ENCODE results near the gene TMEM258. TPM values are rescaled to one million over a fixed set of nuclear protein-coding genes. Genes with fewer than 3 reads are reported as not detected.

Gene TMEM258
- total and polyA plus RNA-seq, 9 of the 15 experiments (the other 6 are each of a cell fraction or from before 2014, with no cell fraction given), result 97.2 to 856 (median 231) TPM

DNA sequence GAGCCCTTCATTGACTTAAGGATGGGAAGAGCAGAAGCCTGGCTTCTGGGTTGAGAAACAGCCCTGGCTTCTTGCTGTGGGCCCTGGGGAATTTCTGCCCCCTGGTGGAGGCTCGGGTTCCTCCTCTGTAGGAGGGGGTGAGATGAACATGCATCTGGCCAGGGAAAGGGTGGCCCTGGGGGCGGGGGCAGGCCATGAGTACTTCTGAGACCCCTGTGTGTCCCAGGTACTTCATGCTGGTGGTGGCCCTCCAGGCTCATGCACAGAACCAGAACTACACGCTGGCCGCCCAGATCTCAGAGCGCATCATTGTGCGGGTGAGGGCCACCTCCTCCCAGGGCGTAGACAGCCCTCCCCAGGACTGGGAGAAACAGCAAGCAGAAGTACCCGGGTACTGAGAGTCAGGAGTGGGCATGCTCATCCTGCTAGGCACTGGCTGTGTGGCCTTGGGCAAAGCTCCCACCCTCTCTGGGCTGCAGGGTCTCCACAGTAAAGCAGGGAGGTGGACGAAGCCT is 15.8 kb downstream of the TMEM258 start (continued):
- TF ChIP-seq ATF1 (CRISPR knock-in tag; IDR thresholded peaks at IDR 0.05) (no peak), ATF1 (tag; IDR thresholded peaks at IDR 0.05) (no peak), SLC30A9 (CRISPR knock-in tag; IDR thresholded peaks at IDR 0.05) (no peak), POLR2G (IDR thresholded peaks at IDR 0.05; ENCODE audit: low read depth, low read length) (no peak; the same call in none of the 2 replicates), PHB (CRISPR knock-in tag; IDR thresholded peaks at IDR 0.05) (no peak), CBX8 (IDR thresholded peaks at IDR 0.05; ENCODE audit: borderline replicate concordance, extremely low read depth, low read depth, low read length, poor library complexity, severe bottlenecking) (no peak), ZNF717 (CRISPR knock-in tag; IDR thresholded peaks at IDR 0.05) (no peak), TBL1XR1 (IDR thresholded peaks at IDR 0.05; ENCODE audit: low read length in 2 of 2) (peak in 1 of 2 experiments; percentile 48; a peak in 1 of 4 replicates), FOXP1 (CRISPR knock-in tag; IDR thresholded peaks at IDR 0.05) (no peak), XRCC5 (IDR thresholded peaks at IDR 0.05; ENCODE audit: low read depth, low read length) (0 out of 2 replicates have a peak, but pooled peaks have one; percentile 63), ARID2 (IDR thresholded peaks at IDR 0.05) (0 out of 2 replicates have a peak, but pooled peaks have one; percentile 37), ZKSCAN8 (CRISPR knock-in tag; IDR thresholded peaks at IDR 0.05) (no peak), CEBPB (tag; IDR thresholded peaks at IDR 0.05) (peak; percentile 68), CBX1 (IDR thresholded peaks at IDR 0.05; ENCODE audit: low read depth) (0 out of 2 replicates have a peak, but pooled peaks have one; percentile 14), FOXA1 (IDR thresholded peaks at IDR 0.05; ENCODE audit: borderline replicate concordance) (no peak), ZMIZ1 (IDR thresholded peaks at IDR 0.05; ENCODE audit: low read depth in 2 of 2, low read length in 2 of 2) (0 out of 4 replicates have a peak, but pooled peaks of 1 of the 2 experiments have one; percentile 34), CBFA2T3 (IDR thresholded peaks at IDR 0.05) (no peak), NFXL1 (CRISPR knock-in tag; IDR thresholded peaks at IDR 0.05) (no peak)
- TF ChIP-seq, protein P1, sequence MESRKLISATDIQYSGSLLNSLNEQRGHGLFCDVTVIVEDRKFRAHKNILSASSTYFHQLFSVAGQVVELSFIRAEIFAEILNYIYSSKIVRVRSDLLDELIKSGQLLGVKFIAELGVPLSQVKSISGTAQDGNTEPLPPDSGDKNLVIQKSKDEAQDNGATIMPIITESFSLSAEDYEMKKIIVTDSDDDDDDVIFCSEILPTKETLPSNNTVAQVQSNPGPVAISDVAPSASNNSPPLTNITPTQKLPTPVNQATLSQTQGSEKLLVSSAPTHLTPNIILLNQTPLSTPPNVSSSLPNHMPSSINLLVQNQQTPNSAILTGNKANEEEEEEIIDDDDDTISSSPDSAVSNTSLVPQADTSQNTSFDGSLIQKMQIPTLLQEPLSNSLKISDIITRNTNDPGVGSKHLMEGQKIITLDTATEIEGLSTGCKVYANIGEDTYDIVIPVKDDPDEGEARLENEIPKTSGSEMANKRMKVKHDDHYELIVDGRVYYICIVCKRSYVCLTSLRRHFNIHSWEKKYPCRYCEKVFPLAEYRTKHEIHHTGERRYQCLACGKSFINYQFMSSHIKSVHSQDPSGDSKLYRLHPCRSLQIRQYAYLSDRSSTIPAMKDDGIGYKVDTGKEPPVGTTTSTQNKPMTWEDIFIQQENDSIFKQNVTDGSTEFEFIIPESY (CRISPR knock-in tag; IDR thresholded peaks at IDR 0.05), result 0 out of 2 replicates have a peak, but pooled peaks have one; percentile 10
- TF ChIP-seq, protein P2, sequence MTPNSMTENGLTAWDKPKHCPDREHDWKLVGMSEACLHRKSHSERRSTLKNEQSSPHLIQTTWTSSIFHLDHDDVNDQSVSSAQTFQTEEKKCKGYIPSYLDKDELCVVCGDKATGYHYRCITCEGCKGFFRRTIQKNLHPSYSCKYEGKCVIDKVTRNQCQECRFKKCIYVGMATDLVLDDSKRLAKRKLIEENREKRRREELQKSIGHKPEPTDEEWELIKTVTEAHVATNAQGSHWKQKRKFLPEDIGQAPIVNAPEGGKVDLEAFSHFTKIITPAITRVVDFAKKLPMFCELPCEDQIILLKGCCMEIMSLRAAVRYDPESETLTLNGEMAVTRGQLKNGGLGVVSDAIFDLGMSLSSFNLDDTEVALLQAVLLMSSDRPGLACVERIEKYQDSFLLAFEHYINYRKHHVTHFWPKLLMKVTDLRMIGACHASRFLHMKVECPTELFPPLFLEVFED (CRISPR knock-in tag; conservative IDR thresholded peaks at IDR 0.05), result no peak
- TF ChIP-seq, protein P3, sequence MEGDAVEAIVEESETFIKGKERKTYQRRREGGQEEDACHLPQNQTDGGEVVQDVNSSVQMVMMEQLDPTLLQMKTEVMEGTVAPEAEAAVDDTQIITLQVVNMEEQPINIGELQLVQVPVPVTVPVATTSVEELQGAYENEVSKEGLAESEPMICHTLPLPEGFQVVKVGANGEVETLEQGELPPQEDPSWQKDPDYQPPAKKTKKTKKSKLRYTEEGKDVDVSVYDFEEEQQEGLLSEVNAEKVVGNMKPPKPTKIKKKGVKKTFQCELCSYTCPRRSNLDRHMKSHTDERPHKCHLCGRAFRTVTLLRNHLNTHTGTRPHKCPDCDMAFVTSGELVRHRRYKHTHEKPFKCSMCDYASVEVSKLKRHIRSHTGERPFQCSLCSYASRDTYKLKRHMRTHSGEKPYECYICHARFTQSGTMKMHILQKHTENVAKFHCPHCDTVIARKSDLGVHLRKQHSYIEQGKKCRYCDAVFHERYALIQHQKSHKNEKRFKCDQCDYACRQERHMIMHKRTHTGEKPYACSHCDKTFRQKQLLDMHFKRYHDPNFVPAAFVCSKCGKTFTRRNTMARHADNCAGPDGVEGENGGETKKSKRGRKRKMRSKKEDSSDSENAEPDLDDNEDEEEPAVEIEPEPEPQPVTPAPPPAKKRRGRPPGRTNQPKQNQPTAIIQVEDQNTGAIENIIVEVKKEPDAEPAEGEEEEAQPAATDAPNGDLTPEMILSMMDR (IDR thresholded peaks at IDR 0.05 in 2 of 3, conservative IDR thresholded peaks at IDR 0.05 in 1 of 3; ENCODE audit: insufficient read depth in 2 of 3, low read depth in 1 of 3, low read length in 3 of 3), result peak; percentile 89 to 93 (median 92)

Measured in K562 (cell line).